Glomerular visceral epithelial cell (primary cell): ENCODE measurements around the gene PIM1.
A peak's percentile ranks its signal among the peaks of the same experiment; 100 is the strongest.
"Not testable (repeated sequence)": the region's sequence is repeated elsewhere in the genome, so short reads cannot be mapped to it uniquely, and the experiment has no call there.

Source experiments
- DNase-seq: peaks from one replicate; pipeline ENCODE4 v3.0.0-alpha.2; 2016; ENCODE audit errors: extremely low spot score

The PIM1 gene

DNA sequence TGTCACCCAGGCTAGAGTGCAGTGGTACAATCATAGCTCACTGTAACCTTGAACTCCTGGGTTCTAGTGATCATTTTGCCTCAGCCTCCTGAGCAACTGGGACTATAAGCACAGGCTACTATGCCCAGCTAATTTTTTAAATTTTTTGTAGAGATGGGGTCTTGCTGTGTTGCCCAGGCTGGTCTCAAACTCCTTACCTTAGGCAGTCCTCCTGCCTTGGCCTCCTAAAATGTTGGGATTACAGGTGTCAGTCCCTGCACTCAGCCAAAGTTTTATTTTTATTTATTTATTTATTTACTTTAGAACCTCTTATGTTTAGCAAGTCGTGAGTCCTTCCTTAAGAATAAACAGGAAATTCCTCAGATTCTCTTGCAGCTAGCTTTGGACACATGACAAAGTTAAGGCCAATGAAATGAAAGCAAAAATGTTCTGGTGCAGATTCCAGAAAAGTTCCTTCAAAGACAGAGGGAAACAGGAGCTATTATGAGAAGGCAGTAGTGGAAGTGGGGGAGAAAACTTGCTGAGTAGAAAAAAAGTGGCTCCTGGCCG lies 19.1 kb downstream of the PIM1 start:
- DNase-seq = no peak

DNA sequence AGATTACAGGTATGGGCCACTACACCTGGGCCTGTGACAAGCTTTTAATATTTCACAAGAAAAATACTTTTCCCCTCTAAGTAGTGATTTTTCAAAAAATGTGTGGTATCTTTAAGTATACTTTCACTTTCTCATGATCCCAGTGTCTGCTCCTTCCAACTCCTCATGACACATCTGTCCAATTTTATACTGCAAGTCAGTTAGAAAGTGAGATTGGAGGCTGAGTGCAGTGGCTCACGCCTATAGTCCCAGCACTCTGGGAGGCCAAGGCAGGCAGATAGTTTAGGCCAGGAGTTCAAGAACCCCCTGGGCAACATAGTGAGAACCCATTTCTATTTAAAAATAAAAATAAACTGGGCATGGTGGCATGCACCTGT lies 20.2 kb downstream of the PIM1 start:
- DNase-seq = peak; percentile 25

- DNase-seq = no peak
These were observed 22.7 kb downstream of the PIM1 start for GRCh38 chr6:37192666-37193065.

GRCh38 chr6:37194886-37195285 lies 24.9 kb downstream of the PIM1 start:
- DNase-seq = not testable (repeated sequence)

DNA sequence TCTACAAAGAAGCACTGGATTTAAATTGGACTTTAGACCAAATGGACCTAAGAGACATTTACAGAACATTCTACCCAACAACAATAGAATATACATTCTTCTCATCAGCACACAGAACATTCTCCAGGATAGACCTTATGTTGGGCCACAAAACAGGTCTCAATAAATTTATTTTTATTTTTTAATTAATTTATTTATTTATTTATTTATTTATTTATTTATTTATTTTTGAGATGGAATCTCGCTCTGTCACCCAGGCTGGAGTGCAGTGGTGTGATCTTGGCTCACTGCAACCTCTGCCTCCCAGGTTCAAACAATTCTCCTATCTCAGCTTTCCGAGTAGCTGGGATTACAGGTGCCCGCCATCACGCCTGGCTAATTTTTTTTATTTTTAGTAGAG lies 26.5 kb downstream of the PIM1 start:
- DNase-seq = not testable (repeated sequence)

- no peak for DNase-seq
These were observed 30.1 kb downstream of the PIM1 start for GRCh38 chr6:37200085-37200484.

DNA sequence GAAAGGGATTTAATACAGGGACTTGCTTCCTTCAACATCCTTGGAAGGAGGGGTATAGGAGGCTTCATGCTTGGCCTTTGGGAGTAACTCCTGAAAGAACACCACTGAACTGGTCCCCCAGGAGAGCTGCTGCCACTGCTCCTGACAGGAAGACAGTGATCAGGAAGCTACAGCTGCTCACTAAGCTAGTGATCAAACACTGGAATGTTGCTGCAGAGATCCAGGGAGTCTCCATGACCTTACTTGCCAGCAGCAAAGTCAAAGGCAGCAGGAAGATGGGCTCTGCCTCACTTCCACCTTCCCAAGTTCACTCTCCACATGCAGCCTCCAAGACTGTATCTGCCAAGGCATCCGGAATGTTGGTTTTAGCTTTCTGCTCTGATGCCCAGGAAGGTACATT lies 31.8 kb downstream of the PIM1 start:
- DNase-seq = no peak

- no peak for DNase-seq
These were observed 33.0 kb downstream of the PIM1 start for GRCh38 chr6:37202788-37203491.

DNA sequence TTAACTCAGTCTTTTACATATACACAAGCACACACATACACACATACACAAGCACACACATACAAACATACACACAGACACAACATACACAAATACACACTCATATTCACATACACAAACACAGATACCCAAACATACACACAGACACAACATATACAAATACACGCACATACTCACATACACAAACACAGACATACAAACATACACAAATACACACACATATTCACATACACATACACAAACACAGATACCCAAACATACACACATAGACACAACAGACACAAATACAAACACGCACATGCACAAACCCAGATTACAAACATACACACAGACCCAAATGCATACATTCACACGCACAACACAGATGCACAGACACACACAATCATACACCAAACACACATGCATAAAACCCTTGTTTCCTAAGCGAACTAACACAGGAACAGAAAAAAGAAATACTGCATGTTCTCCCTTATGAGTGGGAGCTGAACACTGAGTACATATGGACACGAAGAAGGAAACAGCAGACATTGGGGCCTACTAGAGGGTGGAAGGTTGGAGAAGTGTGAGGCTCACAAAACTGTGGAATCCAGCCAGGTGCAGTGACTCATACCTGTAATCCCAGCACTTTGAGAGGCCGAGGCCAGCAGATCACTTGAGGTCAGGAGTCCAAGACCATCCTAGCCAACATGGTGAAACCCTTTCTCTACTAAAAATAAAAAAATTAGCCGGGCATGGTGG lies 34.2 kb downstream of the PIM1 start:
- peak; percentile 65 for DNase-seq

DNA sequence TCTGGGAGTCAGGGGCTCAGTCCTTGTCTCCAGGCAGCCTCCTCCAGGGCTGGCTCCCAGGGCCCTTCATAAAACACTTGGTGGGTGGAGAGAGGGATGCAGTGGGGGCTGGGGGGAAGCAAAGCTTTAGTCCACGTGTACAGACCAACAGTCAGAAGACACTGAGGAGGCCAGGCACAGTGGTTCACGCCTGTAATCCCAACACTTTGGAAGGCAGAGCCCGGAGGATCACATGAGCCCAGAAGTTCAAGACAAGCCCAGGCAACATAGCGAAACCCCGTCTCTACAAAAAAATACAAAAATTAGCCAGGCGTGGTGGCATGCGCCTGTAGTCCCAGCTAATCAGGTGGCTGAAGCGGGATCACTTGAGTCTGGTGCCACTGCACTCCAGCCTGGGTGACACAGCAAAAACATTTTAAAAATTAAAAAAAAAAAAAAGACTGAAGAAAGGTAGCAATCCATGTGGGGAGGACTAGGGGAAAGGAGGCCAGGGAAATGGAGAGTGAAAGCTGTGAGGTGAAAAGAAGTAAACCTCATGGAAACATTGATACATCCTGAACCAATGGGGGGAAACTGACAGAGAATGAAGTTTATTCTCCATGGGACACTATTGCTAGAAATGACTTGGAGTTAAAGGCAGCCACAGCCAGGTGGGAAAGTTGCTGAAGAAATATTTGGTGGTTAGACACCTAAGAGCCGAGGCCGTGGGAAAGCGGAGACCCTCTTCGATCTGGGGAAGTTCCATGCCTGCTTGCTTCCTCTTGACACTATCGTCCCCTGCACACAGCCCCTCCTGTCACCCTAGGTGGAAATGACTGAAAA lies 35.4 kb downstream of the PIM1 start:
- DNase-seq = no peak

DNA sequence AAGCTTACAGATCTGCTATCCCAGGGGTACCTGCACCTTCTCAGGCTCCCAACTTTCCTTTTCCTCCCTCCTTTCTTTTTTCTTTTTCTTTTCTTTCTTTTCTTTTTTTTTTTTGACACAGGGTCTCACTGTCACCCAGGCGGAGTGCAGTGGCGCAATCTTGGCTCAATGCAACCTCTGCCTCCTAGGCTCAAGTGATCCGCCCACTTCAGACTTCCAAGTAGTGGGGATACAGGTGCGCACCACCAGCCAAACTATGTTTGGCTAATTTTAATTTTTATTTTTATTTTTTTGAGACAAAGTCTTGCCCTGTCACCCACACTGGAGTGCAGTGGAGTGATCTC lies 36.0 kb downstream of the PIM1 start:
- DNase-seq = no peak

DNA sequence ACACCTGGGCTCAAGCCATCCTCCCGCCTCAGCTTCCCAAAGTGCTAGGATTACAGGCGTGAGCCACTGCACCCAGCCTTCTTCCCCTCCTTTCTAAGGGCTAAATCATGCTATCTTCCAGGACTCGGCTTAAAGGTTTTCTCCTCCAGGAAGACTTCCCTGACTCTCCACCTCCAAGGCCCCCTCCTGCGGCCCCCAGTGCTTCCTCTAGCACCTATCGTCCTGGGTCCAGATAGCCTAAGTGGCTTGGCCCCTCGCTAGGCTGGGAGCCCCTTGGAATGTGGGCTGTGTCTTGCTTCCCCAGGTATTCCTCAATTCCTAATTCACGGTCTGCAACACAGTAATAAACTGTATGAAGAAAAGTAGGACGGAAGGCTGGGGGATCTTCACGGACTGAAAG lies 36.7 kb downstream of the PIM1 start:
- no peak for DNase-seq

GRCh38 chr6:37207903-37208456 lies 38.0 kb downstream of the PIM1 start:
- DNase-seq = peak; percentile 83

- DNase-seq = no peak
These were observed 38.8 kb downstream of the PIM1 start for GRCh38 chr6:37208793-37209192.

GRCh38 chr6:37209461-37210205 lies 39.7 kb downstream of the PIM1 start:
- DNase-seq = no peak

DNA sequence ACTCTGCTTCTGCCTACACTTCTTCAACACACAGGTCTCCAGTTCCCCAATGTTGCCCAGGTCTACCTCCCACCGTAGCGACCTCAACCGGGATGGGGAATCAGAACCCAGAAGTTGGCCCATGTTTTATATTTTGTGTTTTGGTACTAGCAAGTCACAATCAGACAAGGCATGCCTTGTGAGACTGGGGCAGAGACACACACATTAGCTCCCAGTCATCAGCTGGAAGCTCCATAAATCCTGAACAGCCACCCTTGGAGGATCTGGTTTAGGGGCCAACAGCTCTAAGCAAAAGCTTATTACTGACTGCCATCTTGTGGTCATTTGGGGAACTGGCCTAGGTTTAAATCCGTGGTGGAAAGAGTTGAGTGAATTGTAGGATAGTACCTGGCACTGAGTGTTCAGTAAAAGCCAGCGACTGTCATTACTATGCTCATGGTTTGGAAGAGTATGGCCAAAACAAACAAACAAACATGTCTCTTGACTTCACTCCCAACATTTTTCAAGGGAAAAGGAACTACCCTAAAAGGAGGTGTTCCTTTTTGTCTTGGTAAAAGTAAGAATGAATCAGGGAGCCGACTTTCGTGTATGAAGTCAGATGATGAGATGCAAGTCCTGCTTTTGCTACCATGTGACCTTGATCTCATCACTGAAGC lies 40.5 kb downstream of the PIM1 start:
- peak; percentile 81 for DNase-seq

DNA sequence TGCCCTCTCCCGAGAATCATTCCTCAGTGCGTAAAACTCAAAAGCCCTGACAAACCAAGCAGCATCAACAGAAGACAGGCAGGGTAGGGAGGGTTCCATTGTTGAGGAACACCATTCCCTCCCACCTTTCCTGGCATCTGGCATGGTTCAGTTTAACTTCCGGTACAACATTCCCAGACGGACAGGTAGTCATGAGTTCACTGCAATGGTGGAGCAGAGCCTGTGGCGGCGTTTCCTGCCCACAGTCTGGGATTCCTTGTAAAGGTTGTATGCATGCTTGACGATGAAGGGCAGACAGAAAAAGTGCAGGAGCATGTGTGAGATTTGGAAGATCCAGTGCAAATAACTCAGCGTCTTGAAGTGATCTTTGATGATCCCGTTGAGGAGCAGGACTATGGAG lies 42.3 kb downstream of the PIM1 start:
- DNase-seq = no peak

DNA sequence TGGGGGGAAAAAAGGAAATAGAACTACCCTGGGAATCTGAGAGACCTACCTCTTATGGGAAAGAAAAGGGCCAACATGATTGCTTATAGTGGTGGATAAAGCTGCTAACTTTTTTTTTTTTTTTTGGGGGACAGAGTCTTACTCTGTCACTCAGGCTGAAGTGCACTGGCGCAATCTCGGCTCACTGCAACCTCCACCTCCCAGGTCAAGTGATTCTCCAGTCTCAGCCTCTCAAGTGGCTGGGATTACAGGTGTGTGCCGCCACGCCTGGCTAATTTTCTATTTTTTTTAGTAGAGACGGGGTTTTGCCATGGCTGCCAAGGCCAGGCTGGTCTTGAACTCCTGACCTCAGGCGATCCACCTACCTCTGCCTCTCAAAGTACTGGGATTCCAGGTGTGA lies 48.1 kb downstream of the PIM1 start:
- no peak for DNase-seq

- DNase-seq = no peak
These were observed 48.6 kb downstream of the PIM1 start for GRCh38 chr6:37218511-37218910.

DNA sequence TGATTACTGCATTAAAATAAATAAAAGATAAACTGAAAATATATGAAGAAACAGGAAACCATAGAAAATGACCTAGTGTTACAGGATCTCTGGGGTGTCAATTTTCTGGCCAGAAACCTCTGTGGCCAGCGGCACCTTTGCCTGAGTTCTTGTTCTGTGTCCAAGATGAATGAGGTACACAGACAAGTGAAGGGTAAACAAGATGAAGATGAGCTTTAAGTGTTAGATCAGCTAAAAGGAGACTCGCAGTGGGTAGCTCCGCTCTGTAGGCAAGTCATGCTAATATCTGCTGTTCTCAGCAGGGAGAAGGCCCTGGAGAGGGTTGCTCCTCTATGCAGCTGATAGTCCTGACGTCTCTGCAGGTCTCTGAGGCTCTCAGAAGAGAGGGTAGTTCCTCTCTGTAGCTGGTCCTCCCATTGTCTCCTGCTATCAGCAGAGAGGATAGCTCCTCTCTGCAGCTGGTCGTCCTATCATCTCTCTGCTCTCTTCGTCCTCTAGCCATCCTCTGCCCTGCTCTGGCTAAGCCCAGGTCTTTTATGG lies 51.7 kb downstream of the PIM1 start:
- DNase-seq = no peak
